ENCODE measurements around the gene THSD4.

The THSD4 gene

GRCh38 chr15:71484080-71484479 lies 368.8 kb downstream of the THSD4 start:
- DNase-seq, result no peak

- DNase-seq, result no peak
Measured at GRCh38 chr15:71485094-71485693, 369.9 kb downstream of the THSD4 start.

GRCh38 chr15:71489570-71489969 lies 374.3 kb downstream of the THSD4 start:
- no peak for DNase-seq

- DNase-seq, result no peak
Measured at GRCh38 chr15:71493526-71493925, 378.3 kb downstream of the THSD4 start.

- no peak for DNase-seq
Measured at GRCh38 chr15:71494563-71495397, 379.5 kb downstream of the THSD4 start.

GRCh38 chr15:71495398-71495780 lies 380.1 kb downstream of the THSD4 start:
- DNase-seq, result no peak

- DNase-seq, result no peak
Measured at GRCh38 chr15:71496336-71496955, 381.2 kb downstream of the THSD4 start.

- DNase-seq, result no peak
Measured at GRCh38 chr15:71501344-71502076, 386.2 kb downstream of the THSD4 start.

- DNase-seq, result no peak
Measured at GRCh38 chr15:71502077-71502432, 386.8 kb downstream of the THSD4 start.

- no peak for DNase-seq
Measured at GRCh38 chr15:71505962-71506361, 390.7 kb downstream of the THSD4 start.

- no peak for DNase-seq
Measured at GRCh38 chr15:71506946-71507345, 391.7 kb downstream of the THSD4 start.

- DNase-seq, result no peak
Measured at GRCh38 chr15:71508081-71508682, 392.9 kb downstream of the THSD4 start.

- no peak for DNase-seq
Measured at GRCh38 chr15:71509139-71509538, 393.9 kb downstream of the THSD4 start.

- no peak for DNase-seq
Measured at GRCh38 chr15:71510763-71511162, 395.5 kb downstream of the THSD4 start.

GRCh38 chr15:71511796-71512681 lies 396.8 kb downstream of the THSD4 start:
- no peak for DNase-seq

- DNase-seq, result no peak
Measured at GRCh38 chr15:71512682-71513006, 397.4 kb downstream of the THSD4 start.

GRCh38 chr15:71515375-71516186 lies 400.3 kb downstream of the THSD4 start:
- DNase-seq, result peak in 2 of 56 donors; percentile 7 to 51

- no peak for DNase-seq
Measured at GRCh38 chr15:71517751-71518150, 402.5 kb downstream of the THSD4 start.

GRCh38 chr15:71518661-71519060 lies 403.4 kb downstream of the THSD4 start:
- DNase-seq, result no peak

All from amygdala (tissue), 56 donors.